Endothelial cell of umbilical vein (primary cell): Measurements from ENCODE around the gene IGF2BP2. TPM values are rescaled to one million over a fixed set of nuclear protein-coding genes. Genes with fewer than 3 reads are reported as not detected.
A peak's percentile ranks its signal among the peaks of the same experiment; 100 is the strongest.

Experiments used
- BruUV-seq: library from RNA; stranded (reverse); fragments of 400-500 nt; replicated peaks from 2 replicates; lab custom pipeline; 2021; lab: Mats Ljungman, UMichigan
- CTCF ChIA-PET: fragments of 300-600, 350-600 bp; sonication (Branson Sonifier 250); formaldehyde crosslinking; loops from one replicate; lab custom pipeline; 2021; ENCODE audit warnings: antibody characterized with exemption, inconsistent platforms; lab: Charles Lee
- POLR2A ChIA-PET: fragments of 300-600, 350-600 bp; sonication (Branson Sonifier 250); formaldehyde crosslinking; loops from one replicate; lab custom pipeline; 2021; ENCODE audit warnings: antibody characterized with exemption, inconsistent platforms; lab: Charles Lee
- DNase-seq: peaks from one replicate; pipeline ENCODE4 v3.0.0-alpha.2; 2011; ENCODE audit warnings: low read depth, low spot score
- FAIRE-seq: peaks from 2 replicates; lab custom pipeline; 2011; peaks lifted over from hg19 to GRCh38; lab: Jason Lieb, UNC
- H2AFZ ChIP-seq: 2 replicates; pipeline ENCODE4 v1.6.0; 2012; ENCODE audit warnings: low read depth, low read length, control low read depth, inconsistent platforms
- H3K27ac ChIP-seq: 2 replicates; pipeline ENCODE4 v1.5.1; 2011; ENCODE audit warnings: low read depth, mild to moderate bottlenecking, control low read depth, low read length, moderate library complexity; ENCODE audit not compliant: insufficient read depth
- H3K27me3 ChIP-seq, 2 experiments: 2 replicates each; pipeline versions ENCODE4 v1.6.0 to v1.6.1; 2011; ENCODE audit warnings: low read length in 2 of 2, mixed read lengths in 1 of 2; ENCODE audit not compliant: control insufficient read depth in 2 of 2, insufficient read depth in 2 of 2
- H3K36me3 ChIP-seq, 2 experiments: 2 replicates in 1 of 2; 3 replicates in 1 of 2; pipeline ENCODE4 v1.5.1; 2011; ENCODE audit warnings: low read length in 2 of 2, mild to moderate bottlenecking in 1 of 2, moderate library complexity in 1 of 2; ENCODE audit not compliant: control insufficient read depth in 2 of 2, insufficient read depth in 2 of 2; ENCODE audit errors: extremely low read depth in 1 of 2
- H3K4me1 ChIP-seq: 3 replicates; pipeline ENCODE4 v1.5.1; 2011; ENCODE audit warnings: mild to moderate bottlenecking, low read length; ENCODE audit not compliant: control insufficient read depth, insufficient read depth; ENCODE audit errors: extremely low read depth
- H3K4me2 ChIP-seq: 2 replicates; pipeline ENCODE4 v1.6.1; 2011; ENCODE audit warnings: low read length, control low read depth, mixed read lengths; ENCODE audit not compliant: insufficient read depth
- H3K4me3 ChIP-seq, 3 experiments: fragments of 200-600 bp in 1 of 3; sonication (generic), shearing (Covaris generic) in 1 of 3; replicated peaks in 1 of 3; 2 replicates each; pipeline ENCODE4 v1.5.1; 2011 to 2016; ENCODE audit warnings: control low read depth in 3 of 3, low read length in 3 of 3, mild to moderate bottlenecking in 2 of 3, inconsistent platforms in 1 of 3, low read depth in 1 of 3, moderate library complexity in 1 of 3; ENCODE audit not compliant: insufficient read depth in 1 of 3
- H3K79me2 ChIP-seq: 2 replicates; pipeline ENCODE4 v1.6.0; 2012; ENCODE audit warnings: low read length, inconsistent platforms; ENCODE audit not compliant: control insufficient read depth, insufficient read depth
- H3K9ac ChIP-seq: replicated peaks from 2 replicates; pipeline ENCODE3; 2011; ENCODE audit warnings: low read length, control low read depth; ENCODE audit not compliant: insufficient read depth; ENCODE audit errors: extremely low read depth
- H3K9me1 ChIP-seq: replicated peaks from 3 replicates; pipeline ENCODE4 v1.6.0; 2011; ENCODE audit warnings: mild to moderate bottlenecking, low read length; ENCODE audit not compliant: control insufficient read depth, insufficient read depth; ENCODE audit errors: extremely low read depth
- H3K9me3 ChIP-seq: replicated peaks from 2 replicates; pipeline ENCODE4 v1.5.1; 2012; ENCODE audit warnings: low read length, inconsistent platforms; ENCODE audit not compliant: control insufficient read depth, insufficient read depth
- H4K20me1 ChIP-seq: replicated peaks from 2 replicates; pipeline ENCODE3; 2011; ENCODE audit warnings: mild to moderate bottlenecking, low read length; ENCODE audit not compliant: control insufficient read depth, insufficient read depth; ENCODE audit errors: extremely low read depth
- CTCF ChIP-seq, 2 donors: IDR thresholded peaks; 1 replicate in 1 of 2; 2 replicates in 1 of 2; pipeline ENCODE4 v1.5.1; 2011; ENCODE audit warnings: low read length in 2 of 2, mild to moderate bottlenecking in 2 of 2, moderate library complexity in 2 of 2, control low read depth in 1 of 2, inconsistent platforms in 1 of 2, low read depth in 1 of 2; ENCODE audit not compliant: insufficient read depth in 1 of 2; ENCODE audit errors: extremely low read depth in 1 of 2
- EZH2 ChIP-seq: IDR thresholded peaks from 2 replicates; pipeline ENCODE4 v1.6.1; 2012; ENCODE audit warnings: borderline replicate concordance, low read depth, mild to moderate bottlenecking, moderate library complexity, low read length, inconsistent platforms; ENCODE audit not compliant: severe bottlenecking
- FOS ChIP-seq: IDR thresholded peaks from 2 replicates; pipeline ENCODE4 v1.6.1; 2011; ENCODE audit warnings: mild to moderate bottlenecking, low read length, moderate library complexity, borderline replicate concordance; ENCODE audit not compliant: insufficient read depth
- GATA2 ChIP-seq: IDR thresholded peaks from 2 replicates; pipeline ENCODE4 v1.7.0; 2011; ENCODE audit warnings: low read depth, mild to moderate bottlenecking, moderate library complexity, mixed read lengths, low read length; ENCODE audit not compliant: insufficient read length, insufficient read depth
- JUN ChIP-seq: IDR thresholded peaks from 2 replicates; pipeline ENCODE4 v1.6.1; 2011; ENCODE audit warnings: borderline replicate concordance, low read depth; ENCODE audit not compliant: insufficient read length, insufficient read depth
- MYC ChIP-seq: IDR thresholded peaks from one replicate; pipeline ENCODE4 v1.6.1; 2011; ENCODE audit warnings: mild to moderate bottlenecking, low read depth, low read length
- POLR2A ChIP-seq: IDR thresholded peaks from 2 replicates; pipeline ENCODE4 v1.6.1; 2012; ENCODE audit warnings: low read depth, mild to moderate bottlenecking, control low read depth, low read length
- POLR2AphosphoS5 ChIP-seq: IDR thresholded peaks from 2 replicates; pipeline ENCODE4 v1.6.1; 2012; ENCODE audit warnings: low read depth, mild to moderate bottlenecking, control low read depth, low read length, moderate library complexity; ENCODE audit not compliant: insufficient read depth
- dilution Hi-C: fragments of 300-500 bp; cut with MboI; formaldehyde crosslinking; loops from one replicate; pipeline ENCODE4 v1.15.0; 2019; ENCODE audit warnings: low sequenced_read_pairs; ENCODE audit not compliant: extremely low pct_ligation_motif_present
- intact Hi-C: fragments of 100-400 bp; cut with micrococcal nuclease; formaldehyde crosslinking; loops from one replicate; pipeline ENCODE4 v1.10.0; 2022
- polyA plus RNA-seq, 4 experiments: library from polyadenylated mRNA; depleted of rRNA in 3 of 4; stranded (reverse) in 3 of 4; unstranded in 1 of 4; fragments of >200 nt; gene quantifications; 2 replicates each; pipeline versions ENCODE4 v1.2.1 to v1.2.3, GENCODE V29; 2011 to 2012; ENCODE audit warnings: missing spikeins in 1 of 4
- total RNA-seq: library from RNA; stranded (reverse); gene quantifications from 2 replicates; pipeline ENCODE4 v1.2.3, GENCODE V29; 2021
- TF ChIP-seq, protein P1 (sequence below): IDR thresholded peaks from 2 replicates; pipeline ENCODE4 v1.6.1; 2011; ENCODE audit not compliant: insufficient read depth, insufficient read length

The IGF2BP2 gene
- total and polyA plus RNA-seq, 2 donors (not counting 3 experiments of a cell fraction or from before 2014, with no cell fraction given) = 10.7 to 130 TPM

GRCh38 chr3:185820973-185821758 is 3.7 kb downstream of the IGF2BP2 start:
- Histone ChIP-seq H4K20me1 (peaks cover 21% of the 10 kb centered on the region), H3K27me3 (no peaks in the 10 kb centered on the region), H3K9ac (peak overlapping the region; percentile 99), H3K4me3 (peak overlapping the region; percentile 21 to 87 (median 23)), H3K9me1 (no peaks in the 10 kb centered on the region), H3K27ac (peak overlapping the region; percentile 84), H3K4me2 (peak overlapping the region; percentile 85), H3K4me1 (peaks cover 53% of the 10 kb centered on the region), H3K9me3 (no peaks in the 10 kb centered on the region), H3K36me3 (no peaks in the 10 kb centered on the region), H2AFZ (no peak overlapping the region), H3K79me2 (peaks cover 94% of the 10 kb centered on the region)
- ChIA-PET CTCF (interaction anchor here (1.0 to 5.5 kb wide), 12 partner anchors 8 to 164 kb away, joined by 3 to 51 read pairs (median 9); no protein-coding TSS in a partner anchor), POLR2A (interaction anchor here (0.7 to 1.4 kb wide), 5 partner anchors 10 to 165 kb away, joined by 3 to 9 read pairs (median 3); no protein-coding TSS in a partner anchor)
- DNase-seq (peak; percentile 82), FAIRE-seq (peak; percentile 95)
- TSS peak; percentile 90 for BruUV-seq
- intact Hi-C loops (loop anchor here (1.0 to 5.0 kb wide), 2 partner anchors 53 to 234 kb away; partner anchors contain the start of gene SENP2), dilution Hi-C loops (no loop called here)
- TF ChIP-seq POLR2A (peak; percentile 66), POLR2AphosphoS5 (peak; percentile 43), EZH2 (no peak), JUN (peak; percentile 89), FOS (peak; percentile 87)

DNA sequence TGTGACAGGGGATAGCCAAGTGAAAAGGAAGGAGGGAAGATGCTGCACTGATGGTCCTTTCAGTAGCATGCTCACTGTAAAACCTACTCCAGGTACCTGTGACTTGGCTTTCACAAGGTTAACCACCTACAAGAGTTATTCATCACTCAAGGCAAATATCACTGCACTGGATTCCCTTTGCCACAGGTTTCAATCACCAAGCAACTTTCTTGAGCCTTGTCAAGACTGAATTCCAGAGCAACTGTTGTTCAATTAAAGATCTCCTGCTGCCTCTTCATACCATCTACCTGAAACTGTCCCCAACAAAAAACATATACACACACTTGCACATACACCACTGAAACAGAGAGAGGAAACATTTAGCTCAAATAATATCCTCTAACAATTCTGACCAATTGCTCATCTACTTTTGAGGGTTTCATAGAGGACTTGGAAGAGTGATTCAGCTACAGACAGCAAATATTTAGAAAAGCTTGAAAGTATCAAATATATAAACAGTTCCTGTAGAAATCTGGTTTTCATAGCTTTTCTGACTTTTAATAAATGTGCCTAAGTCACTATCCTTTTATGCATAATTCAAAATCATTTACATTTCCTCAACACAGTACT is 6.5 kb downstream of the IGF2BP2 start:
- no peak for FAIRE-seq
- intact Hi-C loops = no loop called here
- no peaks in the 10 kb centered on the region for H3K9me3 ChIP-seq
- H3K9me1 ChIP-seq = no peaks in the 10 kb centered on the region
- H3K27me3 ChIP-seq = no peaks in the 10 kb centered on the region
- CTCF ChIA-PET = interaction anchor here (0.7 to 3.1 kb wide), 5 partner anchors 11 to 158 kb away, joined by 3 to 15 read pairs (median 4); no protein-coding TSS in a partner anchor
- peaks cover 28% of the 10 kb centered on the region for H4K20me1 ChIP-seq
- POLR2A ChIA-PET = no interaction called here
- peaks cover 100% of the 10 kb centered on the region for H3K79me2 ChIP-seq
- H3K4me1 ChIP-seq = peaks cover 63% of the 10 kb centered on the region
- TF ChIP-seq POLR2AphosphoS5 (no peak), CTCF (IDR thresholded peaks at IDR 0.05; ENCODE audit: extremely low read depth in 1 of 2, insufficient read depth in 1 of 2, low read depth in 1 of 2, low read length in 2 of 2) (no peak), FOS (no peak), GATA2 (no peak), EZH2 (no peak), JUN (no peak), POLR2A (no peak), MYC (no peak)
- TF ChIP-seq, protein P1, sequence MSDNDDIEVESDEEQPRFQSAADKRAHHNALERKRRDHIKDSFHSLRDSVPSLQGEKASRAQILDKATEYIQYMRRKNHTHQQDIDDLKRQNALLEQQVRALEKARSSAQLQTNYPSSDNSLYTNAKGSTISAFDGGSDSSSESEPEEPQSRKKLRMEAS = no peak
- dilution Hi-C loops = no loop called here
- BruUV-seq = no TSS peak
- no peak overlapping the region for H3K27ac ChIP-seq
- H2AFZ ChIP-seq = no peak overlapping the region
- no peak overlapping the region for H3K9ac ChIP-seq
- peak overlapping the region; percentile 85 for H3K4me2 ChIP-seq
- H3K36me3 ChIP-seq = no peaks in the 10 kb centered on the region
- DNase-seq = no peak
- H3K4me3 ChIP-seq = no peak overlapping the region
